Lower leg skin (tissue), 4 donors: ENCODE measurements around the gene STX18. TPM values are rescaled to one million over a fixed set of nuclear protein-coding genes. Genes with fewer than 3 reads are reported as not detected.
"Not testable (repeated sequence)": the region's sequence is repeated elsewhere in the genome, so short reads cannot be mapped to it uniquely, and the experiment has no call there.

Source experiments
- DNase-seq, 2 donors: peaks; one replicate each; pipeline ENCODE4 v3.0.0-alpha.2; 2019; ENCODE audit warnings: low spot score in 2 of 2
- H3K4me3 ChIP-seq: fragments of 200-600 bp; sonication (generic); 2 replicates; pipeline ENCODE4 v1.5.1; 2017; ENCODE audit warnings: mild to moderate bottlenecking, low read depth; ENCODE audit not compliant: poor library complexity, severe bottlenecking
- POLR2A ChIP-seq, 2 donors: fragments of 450-650 bp; IDR thresholded peaks; one replicate each; pipeline ENCODE4 v1.6.1; 2016 to 2017; ENCODE audit warnings: antibody characterized with exemption in 2 of 2, mild to moderate bottlenecking in 1 of 2, moderate library complexity in 1 of 2
- WGBS, 2 donors: methylation state at CpG; one replicate each; pipeline ENCODE4 v1.1.5; 2018; 5-methylcytosine and 5-hydroxymethylcytosine counted together
- intact Hi-C: fragments of 100-400 bp; cut with DNase I; formaldehyde crosslinking; loops from one replicate; pipeline ENCODE4 v1.15.0; 2023; ENCODE audit warnings: low total_unique reads
- total RNA-seq, 4 donors: library from RNA; depleted of rRNA; stranded (reverse); fragments of >200 nt; gene quantifications; one replicate each; pipeline ENCODE4 v1.1.0, GENCODE V29; 2016
- TF ChIP-seq, protein P1 (sequence below), 3 donors: fragments of 450-650 bp; IDR thresholded peaks; one replicate each; pipeline ENCODE4 v1.5.1; 2016; ENCODE audit warnings: antibody characterized with exemption in 3 of 3, mild to moderate bottlenecking in 3 of 3, moderate library complexity in 2 of 3

Gene STX18
- total RNA-seq, 4 donors from 2014 or later = 18.1 to 24.6 (median 21.5) TPM

DNA sequence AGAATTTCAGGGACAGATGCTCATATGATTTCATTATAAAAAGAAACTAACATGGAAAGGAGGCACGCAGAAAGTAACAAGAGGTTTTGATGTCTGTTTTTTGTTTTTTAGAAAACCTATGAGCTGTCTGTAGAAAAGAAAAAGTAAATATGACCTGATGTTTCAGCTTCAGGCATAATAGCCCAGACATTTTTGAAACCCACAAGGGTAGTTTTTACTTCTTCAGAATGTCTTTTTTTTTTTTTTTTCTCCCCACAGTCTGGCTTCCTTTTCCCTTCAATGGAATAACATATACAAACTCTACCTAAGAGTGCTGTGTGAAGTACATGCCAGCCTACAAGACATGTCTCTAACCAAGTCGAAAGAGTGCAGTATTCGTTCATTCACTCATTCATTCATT is 18.3 kb upstream of the STX18 start:
- TF ChIP-seq POLR2A (IDR thresholded peaks at IDR 0.05) = no peak
- TF ChIP-seq, protein P1, sequence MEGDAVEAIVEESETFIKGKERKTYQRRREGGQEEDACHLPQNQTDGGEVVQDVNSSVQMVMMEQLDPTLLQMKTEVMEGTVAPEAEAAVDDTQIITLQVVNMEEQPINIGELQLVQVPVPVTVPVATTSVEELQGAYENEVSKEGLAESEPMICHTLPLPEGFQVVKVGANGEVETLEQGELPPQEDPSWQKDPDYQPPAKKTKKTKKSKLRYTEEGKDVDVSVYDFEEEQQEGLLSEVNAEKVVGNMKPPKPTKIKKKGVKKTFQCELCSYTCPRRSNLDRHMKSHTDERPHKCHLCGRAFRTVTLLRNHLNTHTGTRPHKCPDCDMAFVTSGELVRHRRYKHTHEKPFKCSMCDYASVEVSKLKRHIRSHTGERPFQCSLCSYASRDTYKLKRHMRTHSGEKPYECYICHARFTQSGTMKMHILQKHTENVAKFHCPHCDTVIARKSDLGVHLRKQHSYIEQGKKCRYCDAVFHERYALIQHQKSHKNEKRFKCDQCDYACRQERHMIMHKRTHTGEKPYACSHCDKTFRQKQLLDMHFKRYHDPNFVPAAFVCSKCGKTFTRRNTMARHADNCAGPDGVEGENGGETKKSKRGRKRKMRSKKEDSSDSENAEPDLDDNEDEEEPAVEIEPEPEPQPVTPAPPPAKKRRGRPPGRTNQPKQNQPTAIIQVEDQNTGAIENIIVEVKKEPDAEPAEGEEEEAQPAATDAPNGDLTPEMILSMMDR (IDR thresholded peaks at IDR 0.05) = no peak
- DNase-seq = no peak
- intact Hi-C loops = no loop called here
- H3K4me3 ChIP-seq = no peak overlapping the region
- WGBS, 2 donors = 70 to 74% methylated on average over 3 of the region's 3 CpGs

DNA sequence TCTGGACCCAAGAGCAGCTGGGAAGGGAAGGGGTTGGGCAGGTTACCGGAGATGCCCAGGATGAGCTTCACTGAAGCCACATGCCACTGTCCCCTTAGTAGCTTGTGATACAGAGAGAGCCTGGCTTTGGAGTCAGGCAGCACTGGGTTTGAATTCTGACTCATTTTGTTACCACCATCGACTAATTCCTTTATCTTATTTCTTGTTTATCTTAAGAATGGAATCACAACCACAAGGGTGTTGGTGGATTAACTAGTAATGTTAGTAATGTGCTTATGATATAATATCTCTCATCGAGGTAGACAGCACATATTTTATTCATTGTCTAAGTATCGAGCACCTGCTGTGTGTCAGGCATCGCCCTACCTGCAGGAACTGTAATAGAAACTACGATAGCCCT is 17.7 kb upstream of the STX18 start:
- intact Hi-C loops = no loop called here
- 75 to 87% methylated on average over 6 of the region's 6 CpGs for WGBS, 2 donors
- DNase-seq = no peak

DNA sequence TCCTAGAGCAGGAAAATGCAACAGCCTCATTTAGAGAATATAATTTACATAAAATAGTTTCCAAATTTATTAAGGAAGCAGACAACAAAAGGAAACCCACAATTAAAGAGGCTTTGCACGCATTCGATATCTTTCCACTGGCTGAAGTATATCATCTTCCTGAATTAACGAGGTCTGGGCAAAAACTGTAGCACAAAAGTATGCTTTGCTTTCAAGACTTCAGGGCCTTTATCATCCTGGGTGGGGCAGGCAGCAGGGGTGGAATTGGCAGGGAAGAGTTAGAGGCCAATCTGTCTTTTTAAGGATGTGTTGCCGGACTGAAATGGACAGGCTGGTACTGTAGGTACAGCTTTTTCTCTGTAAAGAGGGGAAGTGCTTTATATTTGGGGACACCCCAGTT is 17.0 kb upstream of the STX18 start:
- WGBS, 2 donors = 65 to 86% methylated on average over 4 of the region's 4 CpGs
- no peak for DNase-seq
- TF ChIP-seq, protein P1 (IDR thresholded peaks at IDR 0.05) = no peak
- TF ChIP-seq POLR2A (IDR thresholded peaks at IDR 0.05) = no peak
- H3K4me3 ChIP-seq = no peak overlapping the region
- intact Hi-C loops = no loop called here

More for the DNA sequence above, 17.7 kb upstream of the STX18 start:
- TF ChIP-seq, protein P1 (IDR thresholded peaks at IDR 0.05) = no peak
- TF ChIP-seq POLR2A (IDR thresholded peaks at IDR 0.05) = no peak
- H3K4me3 ChIP-seq = no peak overlapping the region

DNA sequence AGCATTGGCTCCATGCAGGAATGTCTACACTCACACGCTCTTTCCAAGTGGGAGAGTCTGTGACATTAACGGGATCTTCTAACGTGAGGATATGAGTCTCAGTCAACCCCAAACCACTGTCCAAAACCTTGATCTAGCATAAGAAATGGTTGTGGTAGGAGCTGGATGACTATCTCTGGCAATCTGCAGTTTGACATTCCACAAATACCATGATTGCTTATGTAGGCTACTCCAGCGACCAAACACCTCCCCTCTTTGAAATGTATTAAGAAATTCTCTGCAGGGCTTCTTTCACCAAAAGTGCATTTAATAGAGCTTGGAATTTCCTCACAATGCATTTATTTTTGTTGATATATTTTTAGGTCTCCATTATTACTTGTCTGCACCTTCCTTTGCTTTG is 14.1 kb upstream of the STX18 start:
- intact Hi-C loops = no loop called here
- TF ChIP-seq POLR2A (IDR thresholded peaks at IDR 0.05) = no peak
- TF ChIP-seq, protein P1 (IDR thresholded peaks at IDR 0.05) = no peak
- 78 to 86% methylated on average over 4 of the region's 4 CpGs for whole genome bisulfite sequencing, 2 donors
- DNase-seq = no peak
- no peak overlapping the region for H3K4me3 ChIP-seq

DNA sequence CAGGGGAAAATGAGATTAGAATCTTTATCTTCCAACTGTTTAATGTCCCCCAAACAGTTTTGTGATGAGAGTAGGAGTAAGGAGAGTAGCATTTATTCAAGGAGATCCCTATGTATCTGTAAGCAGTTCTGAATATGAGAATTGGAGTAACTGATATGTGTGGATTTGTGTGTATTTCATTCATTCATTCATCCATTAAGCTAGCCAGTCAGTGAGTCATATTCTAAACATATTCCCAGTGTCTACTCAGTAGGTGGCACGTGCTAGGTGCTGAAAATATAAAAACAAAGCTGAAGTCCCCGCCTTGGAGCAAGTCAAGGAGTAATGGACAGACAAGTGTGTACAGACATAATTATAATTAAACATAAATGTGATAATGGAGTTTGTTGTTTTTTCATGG is 12.4 kb upstream of the STX18 start:
- H3K4me3 ChIP-seq = no peak overlapping the region
- TF ChIP-seq, protein P1 (IDR thresholded peaks at IDR 0.05) = no peak
- no peak for TF ChIP-seq POLR2A (IDR thresholded peaks at IDR 0.05)
- no peak for DNase-seq
- intact Hi-C loops = no loop called here
- 96 to 97% methylated on average over 2 of the region's 2 CpGs for WGBS, 2 donors

DNA sequence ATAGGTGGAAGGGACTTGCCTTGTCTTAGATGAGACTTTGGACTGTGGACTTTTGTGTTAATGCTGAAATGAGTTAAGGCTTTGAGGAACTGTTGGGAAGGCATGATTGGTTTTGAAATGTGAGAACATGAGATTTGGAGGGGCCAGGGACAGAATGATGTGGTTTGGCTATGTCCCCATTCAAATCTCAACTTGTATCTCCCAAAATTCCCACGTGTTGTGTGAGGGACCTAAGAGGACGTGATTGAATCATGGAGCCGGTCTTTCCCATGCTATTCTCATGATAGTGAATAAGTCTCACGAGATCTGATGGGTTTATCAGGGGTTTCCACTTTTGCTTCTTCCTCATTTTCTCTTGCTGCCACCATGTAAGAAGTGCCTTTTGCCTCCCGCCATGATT is 10.2 kb upstream of the STX18 start:
- WGBS, 2 donors = 96 to 97% methylated on average over 5 of the region's 5 CpGs
- not testable (repeated sequence) for DNase-seq

DNA sequence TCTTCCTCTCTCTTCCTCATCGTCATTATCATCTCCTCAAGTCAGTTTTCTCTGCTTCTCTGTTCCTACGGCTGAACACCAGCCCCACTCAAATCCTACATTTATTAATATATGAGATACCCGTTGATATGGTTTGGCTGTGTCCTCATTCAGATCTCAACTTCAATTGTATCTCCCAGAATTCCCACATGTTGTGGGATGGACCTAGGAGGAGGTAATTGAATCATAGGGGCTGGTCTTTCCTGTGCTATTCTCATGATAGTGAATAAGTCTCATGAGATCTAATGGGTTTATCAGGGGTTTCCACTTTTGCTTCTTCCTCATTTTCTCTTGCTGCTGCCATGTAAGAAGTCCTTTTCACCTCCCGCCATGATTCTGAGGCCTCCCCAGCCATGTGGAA is 8.3 kb upstream of the STX18 start:
- WGBS, 2 donors = 63 to 97% methylated on average over 4 of the region's 4 CpGs
- intact Hi-C loops, H3K4me3 ChIP-seq, DNase-seq: not testable (repeated sequence)

More for the DNA sequence above, 10.2 kb upstream of the STX18 start:
- H3K4me3 ChIP-seq, intact Hi-C loops: not testable (repeated sequence)
